Parathyroid adenoma (tissue), 2 donors: ENCODE results near the gene TBXAS1.

Source experiments
- H2AFZ ChIP-seq: fragments of 300-600 bp; sonication (generic); one replicate; pipeline ENCODE4 v1.7.0; 2017; ENCODE audit warnings: antibody characterized with exemption, mild to moderate bottlenecking
- H3K27ac ChIP-seq: fragments of 300-600 bp; sonication (generic); one replicate; pipeline ENCODE4 v1.7.0; 2017
- H3K27me3 ChIP-seq: fragments of 300-600 bp; sonication (generic); one replicate; pipeline ENCODE4 v1.7.0; 2017; ENCODE audit warnings: low read length; ENCODE audit not compliant: control insufficient read depth, insufficient read depth
- H3K36me3 ChIP-seq: fragments of 300-600 bp; sonication (generic); one replicate; pipeline ENCODE4 v1.7.0; 2017; ENCODE audit warnings: low read length; ENCODE audit not compliant: control insufficient read depth, insufficient read depth
- H3K4me1 ChIP-seq: fragments of 300-600 bp; sonication (generic); one replicate; pipeline ENCODE4 v1.7.0; 2017; ENCODE audit warnings: control low read depth
- H3K4me2 ChIP-seq: fragments of 300-600 bp; sonication (generic); one replicate; pipeline ENCODE4 v1.7.0; 2017; ENCODE audit warnings: low read length
- H3K4me3 ChIP-seq: fragments of 300-600 bp; sonication (generic); one replicate; pipeline ENCODE4 v1.7.0; 2017; ENCODE audit warnings: low read depth, low read length
- H3K79me2 ChIP-seq: fragments of 300-600 bp; sonication (generic); one replicate; pipeline ENCODE4 v1.7.0; 2017; ENCODE audit warnings: control low read depth
- H3K9ac ChIP-seq: fragments of 300-600 bp; sonication (generic); one replicate; pipeline ENCODE4 v1.7.0; 2017; ENCODE audit warnings: mild to moderate bottlenecking
- H3K9me3 ChIP-seq: fragments of 300-600 bp; sonication (generic); one replicate; pipeline ENCODE4 v1.7.0; 2017; ENCODE audit warnings: low read length; ENCODE audit not compliant: control insufficient read depth
- CTCF ChIP-seq: fragments of 300-600 bp; sonication (generic); IDR thresholded peaks from one replicate; pipeline ENCODE4 v1.7.0; 2017; ENCODE audit warnings: antibody characterized with exemption, mild to moderate bottlenecking
- donor health status: primary hyperparathyroidism.

Gene TBXAS1

GRCh38 chr7:139959285-139959628 is 130.2 kb downstream of the TBXAS1 start:
- H3K79me2 ChIP-seq, result no peaks in the 10 kb centered on the region
- no peak overlapping the region for H3K27ac ChIP-seq
- H3K4me2 ChIP-seq, result no peak overlapping the region
- no peak overlapping the region for H3K9ac ChIP-seq
- H3K36me3 ChIP-seq, result no peaks in the 10 kb centered on the region
- H3K4me3 ChIP-seq, result no peak overlapping the region
- H3K4me1 ChIP-seq, result no peaks in the 10 kb centered on the region
- no peak overlapping the region for H2AFZ ChIP-seq
- H3K27me3 ChIP-seq, result no peaks in the 10 kb centered on the region
- no peak for TF ChIP-seq CTCF
- H3K9me3 ChIP-seq, result no peaks in the 10 kb centered on the region

- TF ChIP-seq CTCF, result no peak
- Histone ChIP-seq H3K79me2 (no peaks in the 10 kb centered on the region), H3K4me1 (no peaks in the 10 kb centered on the region), H3K4me2 (no peak overlapping the region), H3K27ac (no peak overlapping the region), H3K9ac (no peak overlapping the region), H3K9me3 (no peaks in the 10 kb centered on the region), H3K36me3 (no peaks in the 10 kb centered on the region), H2AFZ (no peak overlapping the region), H3K27me3 (no peaks in the 10 kb centered on the region), H3K4me3 (no peak overlapping the region)
These were observed 130.7 kb downstream of the TBXAS1 start for GRCh38 chr7:139959718-139960117.

GRCh38 chr7:139960157-139960556 is 131.1 kb downstream of the TBXAS1 start:
- no peak overlapping the region for H3K27ac ChIP-seq
- H2AFZ ChIP-seq, result no peak overlapping the region
- H3K9me3 ChIP-seq, result no peaks in the 10 kb centered on the region
- no peak overlapping the region for H3K4me3 ChIP-seq
- no peak overlapping the region for H3K9ac ChIP-seq
- H3K36me3 ChIP-seq, result no peaks in the 10 kb centered on the region
- TF ChIP-seq CTCF, result no peak
- H3K79me2 ChIP-seq, result no peaks in the 10 kb centered on the region
- H3K4me2 ChIP-seq, result no peak overlapping the region
- no peaks in the 10 kb centered on the region for H3K4me1 ChIP-seq
- no peaks in the 10 kb centered on the region for H3K27me3 ChIP-seq

GRCh38 chr7:139965942-139966628 is 137.0 kb downstream of the TBXAS1 start:
- H3K79me2 ChIP-seq, result no peaks in the 10 kb centered on the region
- no peaks in the 10 kb centered on the region for H3K4me1 ChIP-seq
- H3K27me3 ChIP-seq, result no peaks in the 10 kb centered on the region
- no peak overlapping the region for H3K9ac ChIP-seq
- no peak for TF ChIP-seq CTCF
- no peak overlapping the region for H2AFZ ChIP-seq
- H3K4me2 ChIP-seq, result no peak overlapping the region
- no peak overlapping the region for H3K27ac ChIP-seq
- H3K9me3 ChIP-seq, result no peaks in the 10 kb centered on the region
- H3K36me3 ChIP-seq, result no peaks in the 10 kb centered on the region
- H3K4me3 ChIP-seq, result no peak overlapping the region

- Histone ChIP-seq H3K4me3 (no peak overlapping the region), H3K4me2 (no peak overlapping the region), H3K36me3 (no peaks in the 10 kb centered on the region), H3K79me2 (no peaks in the 10 kb centered on the region), H3K9ac (no peak overlapping the region), H2AFZ (no peak overlapping the region), H3K27me3 (no peaks in the 10 kb centered on the region), H3K27ac (no peak overlapping the region), H3K4me1 (no peaks in the 10 kb centered on the region), H3K9me3 (no peaks in the 10 kb centered on the region)
- no peak for TF ChIP-seq CTCF
These were observed 137.9 kb downstream of the TBXAS1 start for GRCh38 chr7:139966949-139967348.
